ENCODE data around the gene POP4.

Gene POP4

GRCh38 chr19:29598496-29598895 lies 7.6 kb upstream of the POP4 start:
- no peak overlapping the region for H3K9ac ChIP-seq (ENCODE audit: insufficient read length, low read depth)
- H3K4me1 ChIP-seq (ENCODE audit: insufficient read depth, insufficient read length), result peaks cover 3% of the 10 kb centered on the region
- H3K9me3 ChIP-seq (ENCODE audit: insufficient read depth, low read length), result no peaks in the 10 kb centered on the region
- H3K36me3 ChIP-seq (ENCODE audit: insufficient read depth, insufficient read length, low read length), result no peaks in the 10 kb centered on the region
- no peak overlapping the region for H3K4me3 ChIP-seq (ENCODE audit: insufficient read length, low read depth)
- TF ChIP-seq ZNF274 (IDR thresholded peaks at IDR 0.05; ENCODE audit: low read depth, low read length) (no peak), YY1 (IDR thresholded peaks at IDR 0.05; ENCODE audit: insufficient read depth, insufficient read length) (no peak), SUZ12 (IDR thresholded peaks at IDR 0.05; ENCODE audit: extremely low read depth, insufficient read depth, insufficient read length) (no peak)
- peaks cover 6% of the 10 kb centered on the region for H3K27me3 ChIP-seq (ENCODE audit: insufficient read depth, insufficient read length)
- no peak for DNase-seq (ENCODE audit: low read depth, low spot score)

- no peak overlapping the region for H3K9ac ChIP-seq (ENCODE audit: insufficient read length, low read depth)
- TF ChIP-seq ZNF274 (IDR thresholded peaks at IDR 0.05; ENCODE audit: low read depth, low read length), result no peak
- no peak for TF ChIP-seq SUZ12 (IDR thresholded peaks at IDR 0.05; ENCODE audit: extremely low read depth, insufficient read depth, insufficient read length)
- no peak for TF ChIP-seq YY1 (IDR thresholded peaks at IDR 0.05; ENCODE audit: insufficient read depth, insufficient read length)
- H3K36me3 ChIP-seq (ENCODE audit: insufficient read depth, insufficient read length, low read length), result peaks cover under 1% of the 10 kb centered on the region
- H3K4me3 ChIP-seq (ENCODE audit: insufficient read length, low read depth), result no peak overlapping the region
- H3K27me3 ChIP-seq (ENCODE audit: insufficient read depth, insufficient read length), result no peaks in the 10 kb centered on the region
- DNase-seq (ENCODE audit: low read depth, low spot score), result no peak
- H3K9me3 ChIP-seq (ENCODE audit: insufficient read depth, low read length), result no peaks in the 10 kb centered on the region
- peaks cover 3% of the 10 kb centered on the region for H3K4me1 ChIP-seq (ENCODE audit: insufficient read depth, insufficient read length)
Observed at GRCh38 chr19:29603308-29603707, 2.8 kb upstream of the POP4 start.

GRCh38 chr19:29606420-29606747 lies 301 bp downstream of the POP4 start:
- DNase-seq (ENCODE audit: low read depth, low spot score), result no peak
- H3K36me3 ChIP-seq (ENCODE audit: insufficient read depth, insufficient read length, low read length), result peaks cover 29% of the 10 kb centered on the region
- no peaks in the 10 kb centered on the region for H3K27me3 ChIP-seq (ENCODE audit: insufficient read depth, insufficient read length)
- peak overlapping the region; percentile 99 for H3K9ac ChIP-seq (ENCODE audit: insufficient read length, low read depth)
- H3K9me3 ChIP-seq (ENCODE audit: insufficient read depth, low read length), result no peaks in the 10 kb centered on the region
- H3K4me1 ChIP-seq (ENCODE audit: insufficient read depth, insufficient read length), result no peaks in the 10 kb centered on the region
- H3K4me3 ChIP-seq (ENCODE audit: insufficient read length, low read depth), result peak overlapping the region; percentile 97
- TF ChIP-seq ZNF274 (IDR thresholded peaks at IDR 0.05; ENCODE audit: low read depth, low read length) (no peak), SUZ12 (IDR thresholded peaks at IDR 0.05; ENCODE audit: extremely low read depth, insufficient read depth, insufficient read length) (no peak), YY1 (IDR thresholded peaks at IDR 0.05; ENCODE audit: insufficient read depth, insufficient read length) (no peak)

GRCh38 chr19:29609636-29610035 lies 3.6 kb downstream of the POP4 start:
- DNase-seq (ENCODE audit: low read depth, low spot score), result no peak
- Histone ChIP-seq H3K4me1 (ENCODE audit: insufficient read depth, insufficient read length) (no peaks in the 10 kb centered on the region), H3K4me3 (ENCODE audit: insufficient read length, low read depth) (no peak overlapping the region), H3K27me3 (ENCODE audit: insufficient read depth, insufficient read length) (no peaks in the 10 kb centered on the region), H3K9me3 (ENCODE audit: insufficient read depth, low read length) (no peaks in the 10 kb centered on the region), H3K36me3 (ENCODE audit: insufficient read depth, insufficient read length, low read length) (peaks cover 59% of the 10 kb centered on the region), H3K9ac (ENCODE audit: insufficient read length, low read depth) (no peak overlapping the region)
- TF ChIP-seq SUZ12 (IDR thresholded peaks at IDR 0.05; ENCODE audit: extremely low read depth, insufficient read depth, insufficient read length) (no peak), ZNF274 (IDR thresholded peaks at IDR 0.05; ENCODE audit: low read depth, low read length) (no peak), YY1 (IDR thresholded peaks at IDR 0.05; ENCODE audit: insufficient read depth, insufficient read length) (no peak)

- Histone ChIP-seq H3K4me3 (ENCODE audit: insufficient read length, low read depth) (no peak overlapping the region), H3K4me1 (ENCODE audit: insufficient read depth, insufficient read length) (no peaks in the 10 kb centered on the region), H3K27me3 (ENCODE audit: insufficient read depth, insufficient read length) (no peaks in the 10 kb centered on the region), H3K36me3 (ENCODE audit: insufficient read depth, insufficient read length, low read length) (peaks cover 63% of the 10 kb centered on the region), H3K9ac (ENCODE audit: insufficient read length, low read depth) (no peak overlapping the region), H3K9me3 (ENCODE audit: insufficient read depth, low read length) (no peaks in the 10 kb centered on the region)
- DNase-seq (ENCODE audit: low read depth, low spot score), result no peak
- no peak for TF ChIP-seq ZNF274 (IDR thresholded peaks at IDR 0.05; ENCODE audit: low read depth, low read length)
- no peak for TF ChIP-seq SUZ12 (IDR thresholded peaks at IDR 0.05; ENCODE audit: extremely low read depth, insufficient read depth, insufficient read length)
- no peak for TF ChIP-seq YY1 (IDR thresholded peaks at IDR 0.05; ENCODE audit: insufficient read depth, insufficient read length)
Observed at GRCh38 chr19:29610213-29610573, 4.1 kb downstream of the POP4 start.

GRCh38 chr19:29610574-29611271 lies 4.6 kb downstream of the POP4 start:
- H3K4me1 ChIP-seq (ENCODE audit: insufficient read depth, insufficient read length), result no peaks in the 10 kb centered on the region
- TF ChIP-seq YY1 (IDR thresholded peaks at IDR 0.05; ENCODE audit: insufficient read depth, insufficient read length), result no peak
- TF ChIP-seq ZNF274 (IDR thresholded peaks at IDR 0.05; ENCODE audit: low read depth, low read length), result no peak
- no peak for TF ChIP-seq SUZ12 (IDR thresholded peaks at IDR 0.05; ENCODE audit: extremely low read depth, insufficient read depth, insufficient read length)
- no peak overlapping the region for H3K4me3 ChIP-seq (ENCODE audit: insufficient read length, low read depth)
- peaks cover 68% of the 10 kb centered on the region for H3K36me3 ChIP-seq (ENCODE audit: insufficient read depth, insufficient read length, low read length)
- DNase-seq (ENCODE audit: low read depth, low spot score), result peak; percentile 56
- no peaks in the 10 kb centered on the region for H3K9me3 ChIP-seq (ENCODE audit: insufficient read depth, low read length)
- H3K27me3 ChIP-seq (ENCODE audit: insufficient read depth, insufficient read length), result no peaks in the 10 kb centered on the region
- H3K9ac ChIP-seq (ENCODE audit: insufficient read length, low read depth), result no peak overlapping the region

GRCh38 chr19:29612121-29612520 lies 6.0 kb downstream of the POP4 start:
- Histone ChIP-seq H3K4me3 (ENCODE audit: insufficient read length, low read depth) (no peak overlapping the region), H3K9me3 (ENCODE audit: insufficient read depth, low read length) (no peaks in the 10 kb centered on the region), H3K9ac (ENCODE audit: insufficient read length, low read depth) (no peak overlapping the region), H3K27me3 (ENCODE audit: insufficient read depth, insufficient read length) (no peaks in the 10 kb centered on the region), H3K36me3 (ENCODE audit: insufficient read depth, insufficient read length, low read length) (peaks cover 82% of the 10 kb centered on the region), H3K4me1 (ENCODE audit: insufficient read depth, insufficient read length) (no peaks in the 10 kb centered on the region)
- TF ChIP-seq ZNF274 (IDR thresholded peaks at IDR 0.05; ENCODE audit: low read depth, low read length) (no peak), YY1 (IDR thresholded peaks at IDR 0.05; ENCODE audit: insufficient read depth, insufficient read length) (no peak), SUZ12 (IDR thresholded peaks at IDR 0.05; ENCODE audit: extremely low read depth, insufficient read depth, insufficient read length) (no peak)
- DNase-seq (ENCODE audit: low read depth, low spot score), result no peak

Measured in NT2/D1 (cell line).